Tibial artery (tissue), 4 donors: ENCODE results near the gene MGMT.

Source experiments
- DNase-seq, 2 donors: peaks; one replicate each; pipeline ENCODE4 v3.0.0-alpha.2; 2019
- H3K27ac ChIP-seq, 2 donors: fragments of 200-600 bp; sonication (generic) in 1 of 2; 1 replicate in 1 of 2; 2 replicates in 1 of 2; pipeline ENCODE4 v1.5.1; 2018 to 2019; ENCODE audit warnings: mild to moderate bottlenecking in 1 of 2
- H3K27me3 ChIP-seq, 2 donors: fragments of 200-600 bp; sonication (generic) in 1 of 2; one replicate each; pipeline versions ENCODE4 v1.5.1 to v1.6.0; 2016 to 2019
- H3K36me3 ChIP-seq, 3 donors: fragments of 200-600 bp; sonication (generic) in 2 of 3; one replicate each; pipeline ENCODE4 v1.5.1; 2016 to 2019; ENCODE audit warnings: mild to moderate bottlenecking in 2 of 3
- H3K4me1 ChIP-seq, 4 donors: fragments of 200-600 bp; sonication (generic) in 2 of 4; 1 replicate in 3 of 4; 2 replicates in 1 of 4; pipeline ENCODE4 v1.5.1; 2016 to 2019
- H3K4me3 ChIP-seq, 2 donors: fragments of 200-600 bp; sonication (generic) in 1 of 2; 1 replicate in 1 of 2; 2 replicates in 1 of 2; pipeline ENCODE4 v1.5.1; 2018 to 2019; ENCODE audit warnings: mild to moderate bottlenecking in 2 of 2
- H3K9me3 ChIP-seq, 3 donors: fragments of 200-600 bp; sonication (generic) in 1 of 3; one replicate each; pipeline ENCODE4 v1.5.1; 2016 to 2019
- intact Hi-C: fragments of 100-400 bp; cut with DNase I; formaldehyde crosslinking; loops from one replicate; pipeline ENCODE4 v1.15.0; 2023; ENCODE audit warnings: low total_unique reads
- TF ChIP-seq, protein P1 (sequence below), 2 experiments: fragments of 200-600 bp in 1 of 2; fragments of 450-650 bp in 1 of 2; IDR thresholded peaks; one replicate each; pipeline ENCODE4 v1.5.1; 2017 to 2019; ENCODE audit warnings: antibody characterized with exemption in 2 of 2, mild to moderate bottlenecking in 1 of 2, moderate library complexity in 1 of 2

Gene MGMT

DNA sequence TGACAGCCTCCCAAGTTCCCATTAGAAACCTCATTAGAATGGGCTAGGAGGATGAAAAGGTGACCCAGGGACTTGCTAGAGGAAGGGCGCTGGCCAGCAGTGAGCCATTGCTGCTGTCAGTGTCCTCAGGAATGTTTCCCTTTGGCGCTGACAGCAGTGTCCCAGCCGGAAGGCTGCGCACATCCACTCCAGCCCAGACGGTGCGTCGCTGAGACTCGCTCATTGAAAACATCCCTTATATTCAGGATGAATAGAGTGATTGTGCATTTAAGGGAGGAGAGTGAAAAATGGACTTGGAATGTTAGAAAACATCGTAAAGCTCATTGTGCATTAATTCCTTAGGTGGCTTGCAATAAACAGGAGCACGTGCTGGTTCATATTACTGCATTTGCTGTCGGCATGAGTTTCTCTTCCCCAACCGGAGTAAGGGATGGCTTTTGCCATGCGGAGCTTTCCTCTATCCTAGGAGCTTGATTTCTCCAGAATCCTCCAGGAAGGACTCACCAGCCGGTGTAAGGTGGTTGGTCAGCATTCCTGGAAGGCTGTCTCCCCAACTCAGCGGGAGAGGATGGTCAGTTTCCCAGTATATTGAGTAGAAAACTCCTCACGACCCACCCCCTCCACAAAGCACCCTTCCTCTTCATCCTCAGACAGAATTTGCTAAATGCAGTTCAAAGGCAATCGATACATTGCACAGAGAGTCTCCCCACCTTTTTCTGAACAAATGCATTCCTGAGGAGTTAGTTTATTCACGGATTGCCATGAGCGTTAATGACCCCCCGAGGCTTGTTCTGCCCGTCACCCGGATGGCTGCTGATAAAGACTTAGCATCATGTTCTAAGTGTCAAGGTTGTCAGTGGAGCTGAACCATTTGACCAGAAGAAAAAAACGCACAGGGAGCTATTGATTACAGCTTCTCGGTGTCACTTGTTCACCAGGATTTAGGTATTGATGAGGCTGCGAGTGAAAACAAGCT is 295.2 kb downstream of the MGMT start:
- peak in 1 of 2 donors; percentile 21 for DNase-seq
- Histone ChIP-seq H3K36me3 (peaks cover 10 to 42% (median 16%) of the 10 kb centered on the region in 3 donors), H3K9me3 (no peaks in the 10 kb centered on the region), H3K4me1 (no peaks in the 10 kb centered on the region), H3K27ac (no peak overlapping the region), H3K27me3 (no peaks in the 10 kb centered on the region), H3K4me3 (no peak overlapping the region)
- intact Hi-C loops, result no loop called here
- TF ChIP-seq, protein P1, sequence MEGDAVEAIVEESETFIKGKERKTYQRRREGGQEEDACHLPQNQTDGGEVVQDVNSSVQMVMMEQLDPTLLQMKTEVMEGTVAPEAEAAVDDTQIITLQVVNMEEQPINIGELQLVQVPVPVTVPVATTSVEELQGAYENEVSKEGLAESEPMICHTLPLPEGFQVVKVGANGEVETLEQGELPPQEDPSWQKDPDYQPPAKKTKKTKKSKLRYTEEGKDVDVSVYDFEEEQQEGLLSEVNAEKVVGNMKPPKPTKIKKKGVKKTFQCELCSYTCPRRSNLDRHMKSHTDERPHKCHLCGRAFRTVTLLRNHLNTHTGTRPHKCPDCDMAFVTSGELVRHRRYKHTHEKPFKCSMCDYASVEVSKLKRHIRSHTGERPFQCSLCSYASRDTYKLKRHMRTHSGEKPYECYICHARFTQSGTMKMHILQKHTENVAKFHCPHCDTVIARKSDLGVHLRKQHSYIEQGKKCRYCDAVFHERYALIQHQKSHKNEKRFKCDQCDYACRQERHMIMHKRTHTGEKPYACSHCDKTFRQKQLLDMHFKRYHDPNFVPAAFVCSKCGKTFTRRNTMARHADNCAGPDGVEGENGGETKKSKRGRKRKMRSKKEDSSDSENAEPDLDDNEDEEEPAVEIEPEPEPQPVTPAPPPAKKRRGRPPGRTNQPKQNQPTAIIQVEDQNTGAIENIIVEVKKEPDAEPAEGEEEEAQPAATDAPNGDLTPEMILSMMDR (IDR thresholded peaks at IDR 0.05), result no peak

DNA sequence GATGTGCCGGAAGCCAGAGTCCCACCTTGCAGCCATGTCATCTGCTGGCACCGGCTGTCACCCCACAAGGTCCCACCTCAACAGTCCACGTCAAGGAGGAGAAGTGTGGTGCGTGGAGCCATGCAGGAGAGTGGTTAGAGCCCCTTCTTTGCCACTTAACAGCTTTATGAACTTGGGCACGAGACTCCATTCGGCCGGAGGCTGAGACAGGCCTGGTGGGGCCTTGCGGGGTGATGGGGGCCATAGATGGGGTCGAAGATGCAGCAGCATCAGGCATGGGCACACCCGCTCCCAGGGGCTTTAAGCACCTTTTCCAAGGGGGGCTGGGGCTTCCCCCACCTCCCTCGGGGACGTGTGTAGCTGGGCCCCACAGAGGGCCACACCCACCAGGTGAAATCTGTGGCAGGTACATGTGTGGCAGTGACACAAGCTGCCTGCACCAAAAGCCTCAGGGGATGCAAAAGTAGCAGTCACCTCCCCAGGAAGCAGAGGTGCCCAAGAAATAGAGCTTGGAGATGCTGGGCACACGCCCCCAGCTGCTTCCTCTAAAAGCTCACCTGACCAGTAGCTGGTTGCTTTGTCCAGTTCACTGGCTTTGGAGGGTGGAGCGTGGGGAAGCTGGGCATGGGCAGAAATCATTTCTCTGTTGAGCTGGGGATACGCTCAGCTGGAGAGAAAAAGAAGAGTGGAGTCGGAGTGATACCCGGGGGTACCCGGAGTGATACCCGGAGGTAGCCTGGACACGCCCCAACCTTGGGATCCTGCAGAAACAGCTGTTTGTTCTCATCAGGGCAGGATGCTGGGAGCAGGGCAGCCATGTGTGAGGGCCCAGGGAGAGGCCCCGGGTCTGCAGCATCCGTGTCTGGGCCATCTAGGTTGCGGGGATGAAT is 297.2 kb downstream of the MGMT start:
- TF ChIP-seq, protein P1 (IDR thresholded peaks at IDR 0.05), result no peak
- Histone ChIP-seq H3K27ac (no peak overlapping the region), H3K36me3 (peaks cover 20 to 56% (median 28%) of the 10 kb centered on the region in 3 donors), H3K4me3 (no peak overlapping the region), H3K27me3 (no peaks in the 10 kb centered on the region), H3K4me1 (no peaks in the 10 kb centered on the region), H3K9me3 (no peaks in the 10 kb centered on the region)
- intact Hi-C loops, result no loop called here
- peak; percentile 10 to 60 for DNase-seq

DNA sequence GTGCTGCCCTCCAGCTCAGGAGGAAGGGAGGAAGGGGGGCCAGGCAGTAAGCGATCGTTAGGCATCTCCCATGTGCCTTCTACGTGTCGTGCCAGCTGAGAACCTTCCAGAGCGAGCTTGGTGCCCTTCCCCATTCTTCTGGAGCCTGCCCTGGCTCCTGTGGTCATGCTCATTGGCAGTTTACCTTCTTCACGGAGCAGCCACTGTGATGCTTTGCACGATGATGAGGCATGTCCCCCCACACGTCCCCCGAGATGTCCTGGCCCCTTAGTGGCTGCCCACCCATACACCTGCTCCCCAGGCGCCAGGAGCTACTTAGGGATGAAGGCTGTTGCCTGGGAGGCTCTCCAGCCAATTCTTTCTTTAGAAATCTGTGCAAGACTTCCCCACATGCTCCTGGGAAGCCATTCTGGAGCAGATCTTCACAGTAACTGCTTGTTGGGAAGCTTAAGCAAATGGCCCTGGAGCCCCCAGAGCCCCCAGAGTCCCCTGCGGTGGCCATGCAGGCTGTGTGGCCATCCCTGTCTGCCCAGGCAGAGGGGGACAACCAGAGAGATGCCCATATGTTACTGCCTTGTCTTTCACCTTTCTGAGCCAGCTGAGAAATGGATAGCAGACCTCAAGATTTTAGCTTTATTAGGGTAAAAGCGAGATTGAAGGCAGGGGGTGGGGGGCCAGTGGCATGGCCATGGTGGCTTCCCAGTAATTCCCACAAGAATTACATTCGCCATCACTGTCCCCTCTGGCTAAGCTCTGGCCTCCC is 298.0 kb downstream of the MGMT start:
- Histone ChIP-seq H3K9me3 (no peaks in the 10 kb centered on the region), H3K27me3 (no peaks in the 10 kb centered on the region), H3K27ac (no peak overlapping the region), H3K36me3 (peaks cover 14 to 56% (median 30%) of the 10 kb centered on the region in 3 donors), H3K4me3 (no peak overlapping the region), H3K4me1 (no peaks in the 10 kb centered on the region)
- DNase-seq, result peak; percentile 13 to 33
- TF ChIP-seq, protein P1 (IDR thresholded peaks at IDR 0.05), result no peak
- intact Hi-C loops, result no loop called here

DNA sequence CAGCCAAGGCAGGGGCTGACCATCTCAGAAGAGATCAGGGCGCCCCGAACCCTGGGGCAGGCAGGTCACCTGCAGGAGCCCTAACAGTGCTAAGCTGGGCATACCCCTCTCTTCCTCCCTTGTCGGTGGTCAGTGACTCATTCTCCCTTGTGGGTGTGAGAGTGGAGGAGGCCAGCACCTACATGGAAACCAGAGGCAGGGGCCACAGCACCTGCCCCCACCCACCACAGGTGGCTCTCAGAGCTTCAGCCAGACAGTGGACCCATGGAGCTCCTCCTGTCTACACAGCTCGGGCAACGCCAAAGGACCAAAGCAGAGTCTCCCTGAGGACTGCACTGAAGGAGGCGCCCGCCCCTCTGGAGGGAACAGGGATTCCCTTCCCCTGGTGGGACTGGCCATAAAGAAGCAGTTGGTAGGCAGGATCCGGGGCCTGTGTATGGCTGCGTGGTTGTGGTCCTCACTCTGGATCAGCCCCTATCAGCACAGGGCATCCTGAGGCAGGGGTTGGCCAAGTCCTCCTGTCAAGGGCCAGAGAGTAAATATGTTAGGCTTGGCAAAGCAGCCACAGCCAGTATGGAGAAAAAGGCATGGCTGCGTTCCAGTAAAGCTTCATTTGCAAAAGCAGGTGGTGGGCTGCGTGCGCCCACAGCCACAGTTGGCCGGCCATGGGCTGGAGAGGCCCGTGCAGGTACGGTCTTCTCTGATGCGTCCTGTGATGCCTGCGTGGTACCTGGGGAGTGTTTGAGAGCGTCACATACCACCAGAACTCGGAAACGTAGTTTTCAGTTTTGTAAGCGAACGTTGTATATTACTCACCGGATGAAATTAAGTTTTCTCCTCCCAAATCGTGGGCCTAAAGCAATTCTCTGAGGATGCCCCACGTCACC is 298.9 kb downstream of the MGMT start:
- intact Hi-C loops, result no loop called here
- Histone ChIP-seq H3K4me1 (no peaks in the 10 kb centered on the region), H3K27me3 (no peaks in the 10 kb centered on the region), H3K9me3 (no peaks in the 10 kb centered on the region), H3K36me3 (peaks cover 7 to 54% (median 28%) of the 10 kb centered on the region in 3 donors), H3K4me3 (no peak overlapping the region), H3K27ac (no peak overlapping the region)
- TF ChIP-seq, protein P1 (IDR thresholded peaks at IDR 0.05), result no peak
- DNase-seq, result peak; percentile 15 to 51
